ENCODE measurements around the gene UBE3C. TPM values are rescaled to one million over a fixed set of nuclear protein-coding genes. Genes with fewer than 3 reads are reported as not detected.
"Not testable (repeated sequence)": the region's sequence is repeated elsewhere in the genome, so short reads cannot be mapped to it uniquely, and the experiment has no call there.

UBE3C gene
- total RNA-seq, 1 donor from 2014 or later, result 67.2 TPM

DNA sequence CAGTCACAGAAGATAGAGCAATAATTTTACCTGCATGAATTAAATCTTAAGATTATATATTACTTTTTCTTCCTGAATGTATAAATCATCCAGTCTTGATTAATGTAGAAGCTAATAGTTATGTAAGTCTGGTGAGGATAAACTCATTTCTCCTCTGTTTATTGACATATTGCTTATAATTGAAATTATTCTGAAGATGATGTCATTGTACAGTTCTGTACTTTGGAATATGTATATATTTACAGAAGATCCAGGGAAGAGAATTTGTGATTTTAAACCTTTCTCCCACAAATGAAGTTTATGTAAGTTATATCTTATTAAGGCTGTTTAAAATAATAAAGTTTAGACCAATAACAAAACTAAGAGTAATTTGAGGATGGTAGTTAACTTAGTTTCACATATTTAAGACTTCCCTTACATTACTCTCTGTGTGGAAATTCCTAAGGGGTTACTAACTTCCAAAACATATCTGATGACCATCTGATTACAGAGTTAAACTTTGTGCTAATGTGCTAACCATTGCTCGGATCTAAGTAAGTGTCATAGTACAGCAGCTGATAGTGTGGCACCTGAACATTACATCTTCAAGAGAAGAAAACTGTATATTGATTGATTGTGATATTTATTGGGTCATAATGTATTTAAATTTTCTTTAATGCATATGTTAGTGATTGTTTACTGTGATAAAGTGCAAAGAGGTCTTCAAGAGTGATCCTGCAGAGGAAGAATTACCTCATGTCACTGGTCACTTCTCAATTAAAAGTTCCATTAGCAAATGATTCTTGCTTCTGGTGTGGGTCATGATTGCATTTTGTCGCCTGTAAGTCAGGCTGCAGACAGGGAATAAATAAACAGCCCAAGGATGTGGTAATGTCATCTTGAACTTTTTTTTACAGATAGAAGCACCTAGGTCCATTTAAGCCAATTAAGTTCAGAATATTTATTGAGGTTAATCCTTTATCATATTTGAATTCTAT is 96.9 kb downstream of the UBE3C start:
- no peak for DNase-seq (ENCODE audit: low spot score)

DNA sequence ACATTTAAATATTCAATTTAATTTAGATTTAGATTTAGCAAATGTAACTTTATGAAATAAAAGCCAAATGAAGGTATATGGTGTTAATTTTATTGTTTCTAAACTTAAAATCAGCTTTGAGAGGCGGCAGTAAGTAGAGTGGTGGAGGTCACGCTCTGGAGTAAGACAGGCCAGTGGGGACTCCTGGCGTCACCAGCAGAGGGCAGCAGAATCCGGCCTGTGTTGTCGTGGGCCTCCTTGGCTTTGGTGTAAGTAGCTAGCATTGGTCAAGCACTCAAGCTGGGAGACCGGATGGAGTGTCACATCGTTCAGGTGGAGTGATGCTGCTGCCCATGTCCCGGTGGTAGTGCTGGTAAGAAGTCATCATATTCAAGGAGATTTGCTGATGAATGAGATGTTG is 99.4 kb downstream of the UBE3C start:
- DNase-seq (ENCODE audit: low spot score), result no peak

DNA sequence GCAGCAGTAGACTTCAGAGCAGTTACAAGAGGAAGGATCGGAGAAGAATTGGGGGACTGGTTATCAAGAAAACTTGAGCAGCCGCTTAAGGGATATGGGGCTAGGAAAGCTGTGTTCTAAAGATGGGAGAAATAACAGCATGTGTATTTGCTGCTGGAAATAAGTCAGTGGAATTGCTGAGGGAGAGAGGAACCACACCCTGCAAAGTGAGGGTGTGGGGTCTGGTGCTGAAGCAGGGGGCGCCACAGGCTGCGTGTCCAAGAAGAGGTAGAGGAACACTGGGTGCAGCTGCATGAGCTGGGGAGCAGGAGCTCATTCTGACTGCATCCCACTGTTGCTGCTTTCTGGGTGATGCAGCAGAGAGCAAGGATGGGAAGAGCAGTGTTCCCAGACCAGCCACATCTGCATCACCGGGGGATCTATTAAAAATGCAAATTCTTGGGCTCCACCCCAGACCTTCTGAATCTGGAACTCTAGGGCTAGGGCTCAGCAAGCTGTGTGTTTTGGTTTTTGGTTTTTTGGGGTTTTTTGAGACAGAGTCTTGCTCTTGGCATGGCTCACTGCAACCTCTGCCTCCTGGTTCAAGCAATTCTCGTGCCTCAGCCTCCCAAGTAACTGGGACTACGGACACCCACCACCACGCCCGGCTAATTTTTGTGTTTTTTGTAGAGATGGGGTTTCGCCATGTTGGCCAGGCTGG is 101.0 kb downstream of the UBE3C start:
- DNase-seq (ENCODE audit: low spot score), result no peak

DNA sequence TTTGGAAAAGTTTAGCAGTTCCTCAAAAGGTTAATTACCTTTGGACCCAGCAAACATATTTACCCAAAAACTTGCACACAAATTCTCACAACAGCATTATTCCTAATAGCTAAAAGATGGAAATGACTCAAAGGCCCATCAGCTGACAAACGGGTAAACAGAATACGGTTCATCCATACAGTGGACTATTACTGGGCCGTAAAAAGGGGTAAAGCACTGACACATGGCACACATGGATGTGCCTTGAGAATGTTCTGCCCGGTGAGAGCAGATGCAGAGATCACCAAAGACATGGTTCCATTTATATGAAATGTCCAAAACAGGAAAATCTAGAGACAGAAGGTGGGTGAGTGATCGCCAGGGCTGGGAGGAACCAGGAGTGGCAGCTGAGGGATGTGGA is 102.9 kb downstream of the UBE3C start:
- no peak for DNase-seq (ENCODE audit: low spot score)

DNA sequence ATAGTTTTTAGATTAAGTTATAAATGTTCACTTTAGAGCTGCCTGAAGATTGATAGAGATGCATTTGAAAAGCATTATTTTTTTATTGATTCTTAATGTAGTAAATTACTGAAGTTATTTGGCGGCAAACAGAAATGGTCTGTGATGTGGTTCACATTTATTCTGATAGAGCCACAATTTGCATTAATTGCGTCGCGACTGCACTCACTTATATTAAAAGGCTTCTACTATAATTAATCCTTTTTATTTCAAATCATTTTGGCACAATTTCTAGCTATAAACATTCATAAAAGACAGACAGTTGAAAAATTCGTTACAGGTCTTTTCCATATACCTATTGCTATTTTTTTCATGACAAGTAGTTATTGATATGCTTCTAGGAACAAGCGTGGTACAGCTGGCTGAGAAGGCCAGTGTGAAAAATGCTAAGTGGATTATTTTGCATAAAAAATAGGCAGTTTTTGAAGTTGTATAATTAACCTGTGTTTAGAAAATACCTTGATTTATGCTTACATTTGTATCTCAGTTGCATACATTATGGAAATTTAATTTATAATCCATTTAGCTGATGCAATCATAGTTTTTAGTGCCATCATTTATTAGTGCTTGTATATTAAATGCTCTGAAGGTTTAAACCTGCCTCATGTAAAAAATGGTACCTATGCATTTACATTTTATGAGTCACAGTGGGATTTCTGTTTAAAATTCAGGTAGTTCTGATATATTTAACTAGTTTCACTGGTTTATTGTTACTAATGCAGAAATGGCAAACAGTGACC is 106.0 kb downstream of the UBE3C start:
- no peak for DNase-seq (ENCODE audit: low spot score)

DNA sequence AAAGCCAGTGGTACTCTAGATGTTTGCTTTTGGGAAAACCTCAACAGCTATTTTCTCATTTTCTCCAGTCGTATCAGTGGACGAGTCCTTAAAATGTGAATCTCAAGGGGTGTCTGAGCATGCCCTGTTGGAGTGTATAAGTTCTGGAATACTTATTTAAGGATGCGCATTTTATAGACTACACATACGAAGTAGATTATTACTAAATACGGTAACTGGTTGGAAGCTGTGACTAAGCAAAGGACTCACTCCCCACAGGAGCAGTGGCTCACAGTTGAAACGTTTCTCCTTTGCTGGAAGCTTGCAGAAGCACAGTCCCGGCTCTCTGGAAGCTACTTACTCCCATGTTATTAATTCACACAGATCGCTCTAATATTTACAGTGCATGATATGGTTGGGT is 107.3 kb downstream of the UBE3C start:
- no peak for DNase-seq (ENCODE audit: low spot score)

DNA sequence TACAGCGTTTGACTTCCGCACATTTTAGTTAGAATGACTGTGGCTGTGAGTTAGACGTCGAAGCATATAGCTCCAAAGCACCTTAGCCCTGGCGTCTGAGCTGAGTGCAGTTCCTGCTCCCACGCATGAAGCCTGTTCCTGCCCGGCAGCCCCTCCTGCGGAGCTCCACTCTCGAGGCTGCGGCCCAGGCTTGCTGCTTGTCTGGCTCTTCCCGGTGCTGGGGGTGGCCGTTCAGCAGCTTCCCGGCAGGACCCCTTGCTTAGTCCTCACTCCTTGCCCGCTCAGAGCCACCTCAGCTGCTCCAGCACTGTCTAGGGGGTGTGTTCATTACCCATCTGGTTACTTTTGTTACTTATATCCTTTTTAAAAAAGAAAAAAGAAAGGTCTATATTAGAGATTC is 109.9 kb downstream of the UBE3C start:
- no peak for DNase-seq (ENCODE audit: low spot score)

DNA sequence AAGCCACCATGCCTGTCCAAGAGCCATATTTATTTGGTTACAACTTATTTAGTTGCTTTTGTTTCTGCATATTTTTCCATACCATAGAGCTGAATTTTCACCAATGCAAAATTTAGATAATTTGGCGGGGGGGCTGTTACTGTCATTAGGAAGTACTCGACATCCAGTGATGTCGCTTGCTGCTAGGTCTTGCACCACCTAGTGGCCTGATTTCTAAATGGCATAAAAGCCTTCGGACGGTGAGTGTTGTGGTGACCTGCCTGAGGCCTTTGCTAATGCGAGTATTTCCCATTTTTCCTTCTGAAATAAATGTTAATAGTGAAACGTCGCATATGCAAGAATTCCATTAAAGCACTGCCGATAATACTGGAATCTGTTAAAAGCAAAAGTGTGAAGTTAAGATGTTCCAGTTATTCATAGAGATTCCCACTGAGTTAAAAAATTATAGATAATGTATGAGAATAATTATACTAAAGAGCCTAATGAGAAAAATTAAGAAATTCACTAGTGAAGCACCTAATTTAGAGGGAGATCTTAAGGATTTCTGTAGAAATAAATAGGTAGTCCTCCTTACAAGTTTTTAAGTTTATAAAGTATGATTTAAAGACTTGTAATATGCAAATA is 112.0 kb downstream of the UBE3C start:
- DNase-seq (ENCODE audit: low spot score), result peak; percentile 41

DNA sequence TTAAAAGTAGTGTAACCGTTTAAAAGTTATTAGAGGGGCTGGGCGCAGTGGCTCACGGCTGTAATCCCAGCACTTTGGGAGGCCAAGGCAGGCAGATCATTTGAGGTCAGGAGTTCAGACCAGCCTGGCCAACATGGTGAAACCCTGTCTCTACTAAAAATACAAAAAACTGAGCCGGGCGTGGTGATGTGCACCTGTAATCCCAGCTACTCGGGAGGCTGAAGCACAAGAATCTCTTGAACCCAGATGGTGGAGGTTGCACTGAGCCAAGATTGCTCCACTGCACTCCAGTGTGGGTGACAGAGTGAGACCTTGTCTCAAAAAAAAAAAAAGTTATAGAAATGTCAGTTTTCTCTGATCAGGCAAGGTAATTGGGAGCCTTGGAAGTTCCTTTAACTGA is 113.1 kb downstream of the UBE3C start:
- DNase-seq (ENCODE audit: low spot score), result not testable (repeated sequence)

DNA sequence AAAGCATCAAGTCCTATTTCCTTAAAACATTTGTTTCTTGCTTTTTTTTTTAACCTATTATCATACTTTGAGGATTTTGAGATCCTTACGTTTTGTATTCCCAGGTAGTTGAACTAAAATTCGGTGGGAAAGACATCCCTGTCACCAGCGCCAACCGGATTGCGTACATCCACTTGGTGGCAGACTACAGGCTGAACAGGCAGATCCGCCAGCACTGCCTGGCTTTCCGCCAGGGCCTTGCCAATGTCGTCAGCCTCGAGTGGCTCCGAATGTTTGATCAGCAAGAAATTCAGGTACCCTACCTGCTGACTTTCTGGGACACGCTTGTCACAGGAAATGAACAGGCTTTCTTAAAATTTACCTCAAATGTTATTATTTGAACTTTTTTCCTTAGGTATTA is 115.1 kb downstream of the UBE3C start:
- no peak for DNase-seq (ENCODE audit: low spot score)

DNA sequence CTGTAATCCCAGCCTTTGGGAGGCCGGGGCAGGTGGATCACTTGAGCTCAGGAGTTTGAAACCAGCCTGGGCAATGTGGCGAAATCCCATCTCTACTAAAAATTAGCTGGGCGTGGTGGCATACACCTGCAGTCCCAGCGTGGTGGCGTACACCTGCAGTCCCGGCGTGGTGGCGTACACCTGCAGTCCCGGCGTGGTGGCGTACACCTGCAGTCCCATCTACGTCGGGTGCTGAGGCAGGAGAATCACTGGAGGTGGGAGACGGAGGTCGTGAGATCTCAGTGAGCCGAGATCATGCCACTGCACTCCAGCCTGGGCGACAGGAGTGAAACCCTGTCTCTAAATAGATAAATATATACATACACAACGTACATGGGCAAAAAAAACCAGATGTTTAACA is 116.1 kb downstream of the UBE3C start:
- DNase-seq (ENCODE audit: low spot score), result not testable (repeated sequence)

DNA sequence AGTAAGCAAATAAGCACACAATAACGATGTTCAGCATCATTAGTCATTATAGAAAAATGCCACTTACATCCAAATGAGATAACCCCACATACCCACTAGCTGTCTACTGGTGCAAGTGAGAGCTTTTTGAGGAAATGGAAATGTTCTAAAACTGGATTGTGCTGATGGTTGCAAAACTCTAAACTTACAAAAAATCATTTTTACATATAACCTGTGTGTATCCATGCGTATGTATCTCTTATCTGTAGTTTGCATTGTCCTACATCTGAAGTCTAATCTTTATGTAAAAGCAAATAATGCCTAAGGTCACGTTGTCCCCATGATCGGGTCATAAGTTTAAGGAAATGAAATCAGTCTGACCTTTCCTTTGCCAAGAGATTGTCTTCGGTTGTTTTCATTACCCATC is 116.5 kb downstream of the UBE3C start:
- no peak for DNase-seq (ENCODE audit: low spot score)

DNA sequence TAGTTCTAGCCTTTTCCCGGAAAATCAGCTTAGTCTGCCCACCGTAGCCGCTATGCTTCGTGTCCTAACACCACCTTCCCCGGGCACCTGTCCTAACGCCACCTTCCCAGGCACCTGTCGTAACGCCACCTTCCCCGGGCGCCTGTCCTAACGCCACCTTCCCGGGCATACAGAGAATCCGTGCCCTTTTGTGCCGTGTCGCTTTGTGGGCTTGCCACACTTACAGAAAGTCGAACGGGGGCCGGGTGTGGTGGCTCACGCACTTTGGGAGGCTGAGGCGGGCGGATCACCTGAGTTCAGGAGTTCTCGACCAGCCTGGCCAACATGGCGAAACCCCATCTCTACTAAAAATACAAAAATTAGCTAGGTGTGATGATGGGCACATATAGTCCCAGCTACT is 124.4 kb downstream of the UBE3C start:
- DNase-seq (ENCODE audit: low spot score), result no peak

DNA sequence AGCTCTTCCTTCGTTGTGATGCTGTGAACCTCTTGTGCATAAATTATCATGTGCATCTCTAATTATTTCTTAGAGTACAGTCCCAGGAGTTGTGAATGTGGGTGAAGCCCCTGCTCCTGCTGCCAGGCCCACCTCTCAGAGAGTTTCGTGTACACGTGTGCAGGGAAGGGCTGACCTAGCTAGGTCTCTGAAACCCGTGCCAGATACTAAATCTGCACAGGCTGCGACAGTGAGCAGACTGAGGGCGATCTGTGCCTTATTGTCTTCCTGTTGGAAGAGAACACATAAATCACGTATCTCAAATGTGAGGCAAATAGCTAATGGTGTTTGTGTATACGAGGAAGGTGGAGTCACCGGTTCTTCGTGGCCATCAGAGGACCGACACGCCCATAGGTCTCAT is 126.3 kb downstream of the UBE3C start:
- DNase-seq (ENCODE audit: low spot score), result no peak

DNA sequence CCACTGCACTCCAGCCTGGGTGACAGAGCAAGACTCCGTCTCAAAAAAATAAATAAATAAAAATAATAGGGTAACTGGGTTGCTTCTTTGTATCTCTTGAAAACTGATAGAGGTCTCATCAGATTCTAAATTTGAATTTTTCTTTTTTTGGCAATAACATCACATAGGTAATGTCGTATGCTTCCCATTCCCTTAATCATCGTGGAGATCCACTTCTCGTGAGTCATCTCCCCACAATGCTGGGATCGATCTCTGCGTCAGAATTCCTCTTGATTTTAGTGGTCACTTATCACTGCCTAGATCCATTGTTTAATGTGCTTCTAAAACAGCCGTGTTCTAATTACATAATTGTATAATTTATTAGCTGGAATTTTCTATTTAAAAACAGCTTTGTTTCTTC is 127.5 kb downstream of the UBE3C start:
- no peak for DNase-seq (ENCODE audit: low spot score)

DNA sequence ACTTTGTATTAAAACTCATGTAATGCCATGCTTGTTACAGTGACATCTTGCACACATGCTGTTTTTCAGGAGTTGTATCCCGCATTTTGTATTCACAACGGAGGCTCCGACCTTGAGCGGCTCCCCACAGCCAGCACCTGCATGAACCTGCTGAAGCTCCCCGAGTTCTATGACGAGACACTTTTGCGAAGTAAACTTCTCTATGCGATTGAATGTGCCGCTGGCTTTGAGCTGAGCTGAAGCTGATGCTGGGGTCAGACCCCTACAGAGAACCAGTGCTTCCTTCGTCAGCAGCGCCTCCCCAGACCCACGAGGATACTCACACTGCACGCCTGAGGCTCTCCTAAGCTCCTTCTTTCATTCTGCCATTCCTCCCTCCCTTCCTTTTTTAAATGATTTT is 128.8 kb downstream of the UBE3C start:
- DNase-seq (ENCODE audit: low spot score), result no peak

DNA sequence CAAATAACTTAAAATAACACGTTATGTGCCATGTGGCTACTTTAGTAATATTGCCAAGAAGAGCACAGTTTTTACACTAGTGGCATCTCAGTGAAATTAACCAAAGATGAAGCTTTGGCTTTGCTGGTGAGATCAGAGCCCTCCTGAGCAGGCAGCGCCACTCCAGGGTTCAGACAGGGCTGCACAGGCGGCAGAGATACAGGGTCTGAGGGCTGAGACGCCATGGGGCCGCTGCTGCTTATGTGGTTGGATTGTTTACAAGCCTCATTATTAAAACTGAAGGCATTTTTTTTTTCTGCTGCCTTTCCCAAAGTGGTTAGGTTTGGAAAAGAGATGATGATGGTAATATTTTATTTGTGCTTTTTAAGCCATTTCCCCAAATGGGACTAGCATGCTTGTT is 129.2 kb downstream of the UBE3C start:
- no peak for DNase-seq (ENCODE audit: low spot score)

DNA sequence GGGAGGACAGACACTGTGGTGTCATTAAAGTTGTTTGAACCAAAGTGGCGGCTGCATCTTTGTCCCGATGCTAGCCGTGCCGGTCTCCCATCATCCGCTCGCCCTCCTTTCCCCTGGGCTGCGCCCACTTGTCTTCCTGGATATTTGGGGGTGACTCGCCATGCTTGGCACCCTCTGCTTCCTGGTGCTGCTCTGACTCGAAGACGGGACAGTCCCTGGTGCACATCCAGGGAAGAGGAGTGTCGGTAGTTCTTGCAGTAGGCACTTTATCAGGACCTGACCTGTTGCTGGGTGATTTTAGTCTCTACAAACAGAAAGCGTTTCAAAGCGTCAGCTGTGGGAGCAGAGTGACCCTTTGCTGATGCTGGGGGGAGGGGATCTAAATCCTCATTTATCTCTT is 129.8 kb downstream of the UBE3C start:
- DNase-seq (ENCODE audit: low spot score), result no peak

DNA sequence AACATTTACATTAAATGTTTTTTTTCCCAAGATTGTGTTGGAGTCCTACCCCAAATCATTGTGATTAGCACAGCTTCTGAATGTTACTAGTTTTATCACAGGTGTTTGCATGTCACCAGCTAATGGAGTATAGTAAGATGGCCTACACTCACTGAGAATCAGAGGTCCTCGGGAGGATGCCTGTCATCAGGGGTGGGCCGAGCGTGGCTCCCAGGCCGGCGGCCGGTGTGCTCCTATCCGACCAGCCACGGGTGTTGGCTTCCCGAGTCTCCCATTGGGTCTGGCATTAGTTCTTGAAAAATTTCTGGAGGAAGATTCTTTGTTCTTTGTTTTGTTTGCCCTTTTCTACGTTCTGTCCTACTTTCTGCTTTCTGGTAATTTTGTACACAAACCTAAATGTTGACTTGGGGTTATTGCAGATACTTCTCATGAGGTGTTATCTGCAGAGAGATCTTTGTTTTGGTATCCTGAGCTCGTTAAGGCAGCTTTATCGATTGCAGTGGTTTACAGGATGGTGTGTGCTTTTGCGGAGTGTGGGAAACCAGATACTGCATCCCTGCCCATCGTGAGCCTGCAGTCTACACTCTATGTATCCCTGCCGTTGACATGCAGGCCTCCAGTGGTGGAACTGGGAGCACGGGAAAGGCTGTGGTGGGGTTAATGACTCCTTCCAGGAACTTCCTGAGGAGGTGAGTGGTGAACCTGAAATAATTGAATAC is 130.8 kb downstream of the UBE3C start:
- no peak for DNase-seq (ENCODE audit: low spot score)

DNA sequence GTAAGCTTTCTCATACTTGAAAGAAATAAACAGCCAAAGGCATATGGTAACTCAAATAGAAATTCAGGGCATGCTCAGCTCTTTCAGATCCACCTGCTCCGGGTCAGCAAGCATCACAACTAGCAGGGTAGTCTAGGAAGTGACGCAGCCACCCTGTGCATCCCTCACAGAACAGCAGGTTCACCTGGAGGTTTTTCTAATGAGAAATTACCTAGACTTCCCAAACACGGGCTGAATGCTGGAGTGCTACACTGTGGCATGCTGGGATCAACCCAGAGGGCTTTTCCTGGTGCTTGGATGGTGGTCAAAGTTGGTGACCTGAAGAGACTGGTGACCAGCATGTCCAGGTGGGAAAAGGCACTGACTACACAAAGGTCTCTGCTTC is 131.3 kb downstream of the UBE3C start:
- DNase-seq (ENCODE audit: low spot score), result no peak
